Esophagus squamous epithelium (tissue), 5 donors: ENCODE measurements around the gene TBRG4. TPM values are rescaled to one million over a fixed set of nuclear protein-coding genes. Genes with fewer than 3 reads are reported as not detected.

Source experiments
- DNase-seq: peaks from one replicate; lab custom pipeline; 2025; lab: John Stamatoyannopoulos, UW
- H3K27ac ChIP-seq, 4 donors: fragments of 200-600 bp; sonication (generic); one replicate each; pipeline ENCODE4 v1.5.1; 2016 to 2019; ENCODE audit warnings: mild to moderate bottlenecking in 1 of 4
- H3K27me3 ChIP-seq, 4 donors: fragments of 200-600 bp; sonication (generic); 1 replicate in 3 of 4; 2 replicates in 1 of 4; pipeline versions ENCODE4 v1.5.1 to v1.6.0; 2017 to 2021; ENCODE audit warnings: antibody characterized with exemption in 1 of 4
- H3K36me3 ChIP-seq, 3 donors: fragments of 200-600 bp; sonication (generic); one replicate each; pipeline ENCODE4 v1.5.1; 2016 to 2019
- H3K4me1 ChIP-seq, 3 donors: fragments of 200-600 bp; sonication (generic); one replicate each; pipeline ENCODE4 v1.5.1; 2017 to 2019
- H3K4me3 ChIP-seq, 4 donors: fragments of 200-600 bp; sonication (generic); 1 replicate in 3 of 4; 2 replicates in 1 of 4; pipeline ENCODE4 v1.5.1; 2016 to 2019; ENCODE audit warnings: mild to moderate bottlenecking in 2 of 4, moderate library complexity in 1 of 4
- H3K9me3 ChIP-seq, 3 donors: fragments of 200-600 bp; sonication (generic); one replicate each; pipeline ENCODE4 v1.5.1; 2016 to 2019
- CTCF ChIP-seq, 6 experiments: fragments of 450-650 bp in 4 of 6; fragments of 200-600 bp in 2 of 6; sonication (generic) in 2 of 6; IDR thresholded peaks; one replicate each; pipeline ENCODE4 v1.5.1; 2016 to 2019; ENCODE audit warnings: antibody characterized with exemption in 6 of 6, mild to moderate bottlenecking in 4 of 6, moderate library complexity in 4 of 6
- POLR2A ChIP-seq, 4 donors: fragments of 450-650 bp; IDR thresholded peaks; one replicate each; pipeline ENCODE4 v1.6.1; 2017; ENCODE audit warnings: antibody characterized with exemption in 4 of 4, mild to moderate bottlenecking in 4 of 4, moderate library complexity in 3 of 4
- WGBS, 2 donors: methylation state at CpG; one replicate each; pipeline ENCODE4 v1.1.5; 2018; 5-methylcytosine and 5-hydroxymethylcytosine counted together
- intact Hi-C: fragments of 100-400 bp; cut with DNase I; formaldehyde crosslinking; loops from one replicate; pipeline ENCODE4 v1.15.0; 2022
- total RNA-seq, 4 donors: library from RNA; depleted of rRNA; stranded (reverse); fragments of >200 nt; gene quantifications; one replicate each; pipeline ENCODE4 v1.1.0, GENCODE V29; 2016
- donor health status: DM: yes; HTN: yes; CAD: no.

TBRG4 gene
- total RNA-seq, result 10 to 100 TPM; 52.9 to 79.5 (median 65.4) TPM

DNA sequence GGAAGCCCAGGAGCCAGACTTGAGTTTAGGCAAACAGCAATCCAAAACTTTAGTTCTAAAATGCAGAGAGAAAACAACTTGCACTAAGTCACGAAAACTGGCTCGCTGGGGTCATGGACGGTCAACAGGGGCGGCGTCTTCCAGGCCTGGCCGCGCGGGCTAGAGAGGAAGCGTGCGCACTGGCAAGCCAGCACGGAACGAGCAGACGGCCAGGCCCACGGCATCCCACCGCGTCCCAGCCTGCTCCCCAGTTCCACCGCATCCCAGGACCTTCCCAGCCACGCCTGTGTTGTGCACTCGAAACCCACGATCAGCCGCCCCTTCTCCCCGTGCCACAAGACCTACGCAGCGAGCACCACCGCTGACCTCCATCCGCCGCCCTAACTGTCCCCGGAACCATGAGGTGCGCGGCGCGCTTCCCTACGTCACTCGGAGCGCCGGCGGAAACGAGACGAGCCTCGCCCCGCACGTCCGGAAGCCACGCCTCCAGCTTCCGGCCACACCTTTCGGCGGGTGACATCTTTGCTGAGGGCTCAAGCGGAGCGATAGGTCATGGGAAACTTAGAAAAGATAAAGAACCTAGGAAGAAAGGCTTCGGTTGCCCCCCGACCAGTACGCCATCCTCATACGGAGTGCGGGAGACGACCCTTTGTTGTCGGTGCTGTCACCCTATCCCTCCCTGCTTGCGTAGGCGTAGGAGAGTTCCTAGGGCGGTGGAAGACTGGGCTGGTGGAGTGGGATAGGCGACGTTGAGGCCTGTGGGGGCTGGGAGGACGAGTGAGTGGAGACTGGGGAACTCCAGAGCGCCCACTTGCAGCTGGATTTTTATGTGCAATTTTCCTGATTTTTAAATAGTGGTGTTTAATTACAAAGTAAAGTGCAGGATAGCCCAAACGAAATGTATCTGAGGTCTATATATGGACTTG lies at the start of gene TBRG4:
Gene TBRG4, minus strand, starts transcription at position 400 of the 926 bp plus-strand sequence. CDS start 2,460 bp downstream, outside the sequence.
- DNase-seq, result peak; percentile 73
- Histone ChIP-seq H3K9me3 (no peaks in the 10 kb centered on the region), H3K27ac (peak within 1 kb of the TSS; percentile 81 to 97 (median 93)), H3K27me3 (no peaks in the 10 kb centered on the region), H3K4me1 (peaks cover 17 to 52% (median 18%) of the 10 kb centered on the region in 3 donors), H3K4me3 (peak within 1 kb of the TSS; percentile 44 to 98 (median 79)), H3K36me3 (peaks cover 13 to 30% (median 22%) of the 10 kb centered on the region in 3 donors)
- TF ChIP-seq CTCF (IDR thresholded peaks at IDR 0.05) (peak in 3 of 6 experiments; percentile 19 to 25 (median 25)), POLR2A (IDR thresholded peaks at IDR 0.05) (peak in 3 of 4 donors; percentile 92 to 94 (median 93))
- intact Hi-C loops, result no loop called here
- 0 to 1% methylated on average over 15 to 25 of the region's 64 CpGs for WGBS, 2 donors

- TF ChIP-seq CTCF (IDR thresholded peaks at IDR 0.05), result no peak
- no peak for TF ChIP-seq POLR2A (IDR thresholded peaks at IDR 0.05)
- peak overlapping the region in 1 of 4 donors; percentile 2 for H3K27ac ChIP-seq
- WGBS, 2 donors, result 78 to 90% methylated on average over 1 to 2 of the region's 4 CpGs
- no peaks in the 10 kb centered on the region for H3K36me3 ChIP-seq
- intact Hi-C loops, result no loop called here
- no peak for DNase-seq
- H3K9me3 ChIP-seq, result no peaks in the 10 kb centered on the region
- H3K4me1 ChIP-seq, result peaks cover 4 to 13% (median 7%) of the 10 kb centered on the region in 3 donors
- H3K4me3 ChIP-seq, result no peak overlapping the region
- peaks cover 0 to 25% (median 0%) of the 10 kb centered on the region in 4 donors for H3K27me3 ChIP-seq
Measured at GRCh38 chr7:45161138-45161537, 49.6 kb upstream of the TBRG4 start.

DNA sequence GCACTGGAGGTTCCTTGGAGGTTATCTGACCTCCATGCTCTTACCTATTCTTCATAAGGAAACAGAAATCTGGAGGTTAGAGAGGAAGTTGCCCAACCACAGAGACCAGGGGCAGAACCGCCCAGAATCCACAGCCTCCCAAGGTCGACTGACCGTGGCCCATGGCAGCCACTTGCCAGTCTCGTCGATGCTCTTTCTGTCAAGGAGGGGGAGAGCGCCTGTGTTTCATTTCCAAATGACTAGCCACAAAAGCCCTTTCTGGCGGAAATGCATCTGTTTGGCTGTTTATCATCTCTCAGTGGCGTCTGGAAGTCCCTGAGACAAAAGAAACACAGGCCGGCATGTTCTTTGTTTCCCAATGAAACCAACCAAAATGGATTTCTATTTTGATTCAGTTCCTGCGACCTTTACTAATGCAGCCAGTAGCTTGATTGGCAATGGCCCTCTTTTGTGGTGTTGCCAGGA lies 49.0 kb upstream of the TBRG4 start:
- Histone ChIP-seq H3K4me1 (peaks cover 4 to 13% (median 7%) of the 10 kb centered on the region in 3 donors), H3K27me3 (peaks cover 0 to 32% (median 0%) of the 10 kb centered on the region in 4 donors), H3K27ac (peak overlapping the region in 1 of 4 donors; percentile 2), H3K4me3 (no peak overlapping the region), H3K36me3 (no peaks in the 10 kb centered on the region), H3K9me3 (no peaks in the 10 kb centered on the region)
- WGBS, 2 donors, result 41 to 63% methylated on average over 10 of the region's 10 CpGs
- TF ChIP-seq POLR2A (IDR thresholded peaks at IDR 0.05), result no peak
- no peak for TF ChIP-seq CTCF (IDR thresholded peaks at IDR 0.05)
- intact Hi-C loops, result no loop called here
- no peak for DNase-seq

DNA sequence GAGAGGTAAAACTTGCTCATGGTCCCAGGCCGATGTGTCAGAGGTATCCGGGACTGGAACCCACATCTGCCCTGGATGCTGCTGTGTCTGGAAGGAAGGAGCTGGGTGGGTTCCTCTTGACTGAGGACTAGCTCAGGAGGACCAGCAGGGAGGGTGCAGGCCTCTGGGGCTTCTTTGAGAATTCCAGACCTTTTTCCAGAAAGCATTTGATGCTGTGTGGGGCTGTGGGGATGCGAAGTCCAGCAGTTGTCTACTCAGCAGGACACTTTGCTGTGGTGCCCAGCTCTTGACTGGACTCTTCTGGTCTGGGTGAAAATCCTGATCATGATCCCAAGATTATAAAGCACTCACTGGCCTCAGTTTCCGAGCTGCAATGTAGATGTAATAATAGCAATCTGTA lies 47.8 kb upstream of the TBRG4 start:
- Histone ChIP-seq H3K36me3 (no peaks in the 10 kb centered on the region), H3K27me3 (peaks cover 0 to 36% (median 0%) of the 10 kb centered on the region in 4 donors), H3K4me1 (peaks cover 4 to 19% (median 11%) of the 10 kb centered on the region in 3 donors), H3K4me3 (peak overlapping the region in 2 of 4 donors; percentile 49 to 67), H3K27ac (peak overlapping the region in 2 of 4 donors; percentile 9 to 13), H3K9me3 (no peaks in the 10 kb centered on the region)
- DNase-seq, result no peak
- WGBS, 2 donors, result 86 to 100% methylated on average over 2 of the region's 4 CpGs
- no peak for TF ChIP-seq POLR2A (IDR thresholded peaks at IDR 0.05)
- TF ChIP-seq CTCF (IDR thresholded peaks at IDR 0.05), result no peak
- intact Hi-C loops, result no loop called here

GRCh38 chr7:45158471-45158870 lies 47.0 kb upstream of the TBRG4 start:
- H3K4me1 ChIP-seq, result peaks cover 4 to 19% (median 11%) of the 10 kb centered on the region in 3 donors
- intact Hi-C loops, result no loop called here
- no peak for TF ChIP-seq CTCF (IDR thresholded peaks at IDR 0.05)
- no peak for TF ChIP-seq POLR2A (IDR thresholded peaks at IDR 0.05)
- peaks cover 0 to 36% (median 0%) of the 10 kb centered on the region in 4 donors for H3K27me3 ChIP-seq
- H3K36me3 ChIP-seq, result no peaks in the 10 kb centered on the region
- peak overlapping the region; percentile 25 to 67 (median 40) for H3K4me3 ChIP-seq
- no peak for DNase-seq
- WGBS, 2 donors, result 86 to 92% methylated on average over 1 of the region's 1 CpG
- H3K9me3 ChIP-seq, result no peaks in the 10 kb centered on the region
- peak overlapping the region in 2 of 4 donors; percentile 68 for H3K27ac ChIP-seq
